Measurements from ENCODE around the gene LIMS1. TPM values are rescaled to one million over a fixed set of nuclear protein-coding genes. Genes with fewer than 3 reads are reported as not detected.
A peak's percentile ranks its signal among the peaks of the same experiment; 100 is the strongest.

The LIMS1 gene
- total and polyA plus RNA-seq, 4 donors = 26.7 to 102 (median 90.4) TPM

GRCh38 chr2:108621087-108621559 lies 86.9 kb downstream of the LIMS1 start:
- DNase-seq (peak in 2 of 3 donors; percentile 37 to 57), ATAC-seq (ENCODE audit: insufficient read depth, low FRiP score) (peak; percentile 75)
- Histone ChIP-seq H3K27ac (ENCODE audit: low read depth in 1 of 2, low read length in 1 of 2) (peak overlapping the region; percentile 26 to 50), H3K4me3 (no peak overlapping the region), H3K27me3 (ENCODE audit: control insufficient read depth in 3 of 3, insufficient read depth in 3 of 3, low read length in 2 of 3) (no peaks in the 10 kb centered on the region), H3K9me3 (ENCODE audit: control insufficient read depth in 4 of 4, insufficient read depth in 3 of 4, low read length in 3 of 4) (no peaks in the 10 kb centered on the region), H3K36me3 (ENCODE audit: control insufficient read depth in 4 of 4, insufficient read depth in 4 of 4, low read length in 4 of 4) (no peaks in the 10 kb centered on the region), H3K4me1 (ENCODE audit: control insufficient read depth in 5 of 5, insufficient read depth in 5 of 5, low read length in 5 of 5) (peaks cover 8 to 84% (median 38%) of the 10 kb centered on the region in 5 donors), H3K9ac (ENCODE audit: insufficient read depth in 1 of 2, low read length in 2 of 2) (peak overlapping the region; percentile 49 to 70)
- TF ChIP-seq CTCF (IDR thresholded peaks at IDR 0.05; ENCODE audit: control extremely low read depth, extremely low read depth) = no peak
- WGBS, 2 donors = 27 to 32% methylated on average over 8 of the region's 8 CpGs

GRCh38 chr2:108621687-108622681 lies 87.7 kb downstream of the LIMS1 start:
- no peaks in the 10 kb centered on the region for H3K9me3 ChIP-seq (ENCODE audit: control insufficient read depth in 4 of 4, insufficient read depth in 3 of 4, low read length in 3 of 4)
- no peaks in the 10 kb centered on the region for H3K27me3 ChIP-seq (ENCODE audit: control insufficient read depth in 3 of 3, insufficient read depth in 3 of 3, low read length in 2 of 3)
- WGBS, 2 donors = 76% methylated on average over 2 of the region's 2 CpGs
- no peak for ATAC-seq (ENCODE audit: insufficient read depth, low FRiP score)
- H3K27ac ChIP-seq (ENCODE audit: low read depth in 1 of 2, low read length in 1 of 2) = no peak overlapping the region
- peak in 2 of 3 donors; percentile 28 to 38 for DNase-seq
- peak overlapping the region; percentile 30 to 70 for H3K9ac ChIP-seq (ENCODE audit: insufficient read depth in 1 of 2, low read length in 2 of 2)
- H3K4me1 ChIP-seq (ENCODE audit: control insufficient read depth in 5 of 5, insufficient read depth in 5 of 5, low read length in 5 of 5) = peaks cover 8 to 84% (median 29%) of the 10 kb centered on the region in 5 donors
- H3K4me3 ChIP-seq = no peak overlapping the region
- no peak for TF ChIP-seq CTCF (IDR thresholded peaks at IDR 0.05; ENCODE audit: control extremely low read depth, extremely low read depth)
- H3K36me3 ChIP-seq (ENCODE audit: control insufficient read depth in 4 of 4, insufficient read depth in 4 of 4, low read length in 4 of 4) = no peaks in the 10 kb centered on the region

GRCh38 chr2:108623616-108624015 lies 89.3 kb downstream of the LIMS1 start:
- Histone ChIP-seq H3K4me1 (ENCODE audit: control insufficient read depth in 5 of 5, insufficient read depth in 5 of 5, low read length in 5 of 5) (peaks cover 6 to 75% (median 14%) of the 10 kb centered on the region in 5 donors), H3K27ac (ENCODE audit: low read depth in 1 of 2, low read length in 1 of 2) (no peak overlapping the region), H3K4me3 (no peak overlapping the region), H3K36me3 (ENCODE audit: control insufficient read depth in 4 of 4, insufficient read depth in 4 of 4, low read length in 4 of 4) (no peaks in the 10 kb centered on the region), H3K27me3 (ENCODE audit: control insufficient read depth in 3 of 3, insufficient read depth in 3 of 3, low read length in 2 of 3) (no peaks in the 10 kb centered on the region), H3K9me3 (ENCODE audit: control insufficient read depth in 4 of 4, insufficient read depth in 3 of 4, low read length in 3 of 4) (no peaks in the 10 kb centered on the region), H3K9ac (ENCODE audit: insufficient read depth in 1 of 2, low read length in 2 of 2) (peak overlapping the region in 1 of 2 donors; percentile 16)
- DNase-seq (peak in 2 of 3 donors; percentile 71 to 89), ATAC-seq (ENCODE audit: insufficient read depth, low FRiP score) (peak; percentile 59)
- no peak for TF ChIP-seq CTCF (IDR thresholded peaks at IDR 0.05; ENCODE audit: control extremely low read depth, extremely low read depth)
- 28 to 53% methylated on average over 6 of the region's 6 CpGs for WGBS, 2 donors

All from lung (tissue), 12 donors.